ENCODE measurements around the gene FBL. TPM values are rescaled to one million over a fixed set of nuclear protein-coding genes. Genes with fewer than 3 reads are reported as not detected.

FBL gene
- total and polyA plus RNA-seq, 2 of the 8 experiments (the other 6 are each of a cell fraction or from before 2014, with no cell fraction given), result 790 to 1,361 TPM

DNA sequence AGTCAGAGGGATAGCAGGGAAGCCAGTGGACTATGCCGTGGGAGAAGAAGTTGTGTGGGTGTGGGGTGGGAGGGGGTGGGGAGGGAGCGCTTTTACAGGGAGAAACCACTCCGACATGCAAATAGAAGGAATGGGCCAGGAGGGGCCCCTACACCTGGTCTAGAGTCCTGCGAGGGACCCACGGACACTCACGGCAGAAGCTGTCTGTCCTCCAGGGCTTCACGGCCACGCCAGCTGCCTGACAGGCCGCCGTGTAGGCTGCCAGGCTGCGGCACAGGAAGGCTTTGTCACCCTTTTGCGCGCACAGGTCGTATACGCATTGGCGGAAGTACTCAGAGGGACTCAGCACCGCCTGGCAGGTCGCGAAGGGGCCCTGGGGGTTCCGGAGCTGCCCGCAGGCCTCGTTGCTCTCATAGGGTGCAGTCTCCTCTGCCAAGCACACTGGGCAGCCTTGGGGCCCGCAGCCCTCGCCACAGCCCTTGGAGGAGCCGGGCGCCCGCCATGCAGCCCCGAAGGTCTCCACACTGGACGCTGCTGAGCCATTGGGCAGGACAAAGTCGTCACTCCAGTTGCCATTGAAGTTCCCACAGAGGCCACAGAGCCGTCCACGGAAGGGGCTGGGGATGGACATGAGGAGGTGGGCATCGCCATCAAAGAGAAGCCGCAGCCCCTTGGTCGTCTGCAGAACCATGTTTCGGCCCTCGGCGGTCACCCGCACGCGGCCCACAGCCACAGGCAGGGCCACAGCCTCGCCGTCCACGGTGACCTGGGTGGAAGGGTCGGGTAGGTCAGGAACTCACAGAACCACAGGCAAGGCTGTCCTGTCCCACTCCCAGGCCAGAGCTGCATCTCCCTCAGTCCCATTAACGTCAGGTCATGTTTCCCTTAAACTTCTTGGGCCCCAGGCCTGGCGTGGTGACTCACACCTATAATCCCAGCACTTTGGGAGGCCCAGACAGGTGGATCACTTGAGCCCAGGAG, 26.0 kb upstream of the FBL start:
- DNase-seq (ENCODE audit: low read depth in 1 of 2, low spot score in 2 of 2) (no peak), FAIRE-seq (no peak)
- H2AK5ac ChIP-seq (ENCODE audit: low read depth, low read length), result no peak overlapping the region
- peaks cover 0 to 6% (median 4%) of the 10 kb centered on the region in 4 experiments; a peak in 4 of 7 replicates for H3K4me1 ChIP-seq (replicated peaks in 1 of 4; ENCODE audit: control insufficient read depth in 3 of 4, insufficient read depth in 4 of 4, low read length in 3 of 4)
- H3K36me3 ChIP-seq (ENCODE audit: control insufficient read depth in 2 of 4, insufficient read depth in 4 of 4, low read length in 3 of 4), result no peaks in the 10 kb centered on the region
- peak overlapping the region; percentile 68; the same call in 1 of the 2 replicates for H4K8ac ChIP-seq (ENCODE audit: extremely low read depth, insufficient read depth, low read length)
- H2BK120ac ChIP-seq (replicated peaks; ENCODE audit: low read depth, low read length), result no peak overlapping the region
- H3K79me1 ChIP-seq (ENCODE audit: low read depth, low read length), result no peaks in the 10 kb centered on the region
- no peak overlapping the region for H2AFZ ChIP-seq (ENCODE audit: low read length)
- H2BK15ac ChIP-seq (ENCODE audit: low read length), result no peak overlapping the region
- no peaks in the 10 kb centered on the region for H4K20me1 ChIP-seq (replicated peaks in 1 of 2; ENCODE audit: control insufficient read depth in 1 of 2, insufficient read depth in 2 of 2, low read length in 2 of 2)
- no peak overlapping the region for H4K5ac ChIP-seq (ENCODE audit: insufficient read length, low read depth, low read length)
- H3K79me2 ChIP-seq (ENCODE audit: control insufficient read depth in 1 of 2, insufficient read depth in 2 of 2, low read length in 2 of 2), result no peaks in the 10 kb centered on the region
- no peak overlapping the region for H2BK20ac ChIP-seq (ENCODE audit: low read length)
- H3K27me3 ChIP-seq (replicated peaks in 1 of 4; ENCODE audit: control insufficient read depth in 3 of 4, extremely low read depth in 1 of 4, insufficient read depth in 3 of 4, low read length in 3 of 4), result no peaks in the 10 kb centered on the region
- no peak overlapping the region for H2BK5ac ChIP-seq (ENCODE audit: low read depth, low read length)
- H3K4me2 ChIP-seq (ENCODE audit: insufficient read depth in 1 of 2, low read depth in 2 of 2, low read length in 2 of 2), result no peak overlapping the region
- TF ChIP-seq, protein P1, sequence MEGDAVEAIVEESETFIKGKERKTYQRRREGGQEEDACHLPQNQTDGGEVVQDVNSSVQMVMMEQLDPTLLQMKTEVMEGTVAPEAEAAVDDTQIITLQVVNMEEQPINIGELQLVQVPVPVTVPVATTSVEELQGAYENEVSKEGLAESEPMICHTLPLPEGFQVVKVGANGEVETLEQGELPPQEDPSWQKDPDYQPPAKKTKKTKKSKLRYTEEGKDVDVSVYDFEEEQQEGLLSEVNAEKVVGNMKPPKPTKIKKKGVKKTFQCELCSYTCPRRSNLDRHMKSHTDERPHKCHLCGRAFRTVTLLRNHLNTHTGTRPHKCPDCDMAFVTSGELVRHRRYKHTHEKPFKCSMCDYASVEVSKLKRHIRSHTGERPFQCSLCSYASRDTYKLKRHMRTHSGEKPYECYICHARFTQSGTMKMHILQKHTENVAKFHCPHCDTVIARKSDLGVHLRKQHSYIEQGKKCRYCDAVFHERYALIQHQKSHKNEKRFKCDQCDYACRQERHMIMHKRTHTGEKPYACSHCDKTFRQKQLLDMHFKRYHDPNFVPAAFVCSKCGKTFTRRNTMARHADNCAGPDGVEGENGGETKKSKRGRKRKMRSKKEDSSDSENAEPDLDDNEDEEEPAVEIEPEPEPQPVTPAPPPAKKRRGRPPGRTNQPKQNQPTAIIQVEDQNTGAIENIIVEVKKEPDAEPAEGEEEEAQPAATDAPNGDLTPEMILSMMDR (IDR thresholded peaks at IDR 0.05; ENCODE audit: control extremely low read depth in 1 of 3, insufficient read depth in 1 of 3, low read depth in 1 of 3, low read length in 3 of 3), result no peak
- TF ChIP-seq JUN (IDR thresholded peaks at IDR 0.05; ENCODE audit: low read depth, low read length) (no peak), JUND (IDR thresholded peaks at IDR 0.05; ENCODE audit: low read length) (no peak)
- WGBS, 2 experiments (ENCODE audit: extremely low coverage in 1 of 2, insufficient coverage in 1 of 2, insufficient read length in 1 of 2, insufficient replicate concordance in 2 of 2, low coverage in 1 of 2, low lambda C conversion rate in 2 of 2, missing lambda C conversion rate in 1 of 2), result 94% methylated on average over 39 of the region's 47 CpGs; no CpG with 5 or more reads in 1 of the 2 experiments
- H3K23me2 ChIP-seq (ENCODE audit: low read depth, low read length), result no peaks in the 10 kb centered on the region
- no peaks in the 10 kb centered on the region for H3K9me3 ChIP-seq (ENCODE audit: insufficient read depth in 2 of 2, low read depth in 1 of 2, low read length in 1 of 2)
- H3K18ac ChIP-seq (ENCODE audit: extremely low read depth, low read length), result no peak overlapping the region
- H2BK12ac ChIP-seq (ENCODE audit: low read depth, low read length), result no peak overlapping the region
- H3K4ac ChIP-seq (replicated peaks; ENCODE audit: insufficient read length, low read depth, low read length), result no peak overlapping the region
- H3K56ac ChIP-seq (replicated peaks; ENCODE audit: insufficient read length, low read depth, low read length), result no peak overlapping the region
- ChIA-PET POLR2A (ENCODE audit: partially characterized antibody) (no interaction called here), CTCF (ENCODE audit: partially characterized antibody) (no interaction called here)
- no peak overlapping the region for H3K23ac ChIP-seq (ENCODE audit: insufficient read length)
- no peak overlapping the region for H3K4me3 ChIP-seq (ENCODE audit: extremely low read depth in 1 of 4, insufficient read depth in 2 of 4, low read depth in 3 of 4, low read length in 4 of 4)
- H3K14ac ChIP-seq (ENCODE audit: insufficient read length), result no peak overlapping the region
- H4K91ac ChIP-seq (replicated peaks; ENCODE audit: insufficient read length, low read length), result no peak overlapping the region
- no peak overlapping the region for H3K27ac ChIP-seq (ENCODE audit: low read depth, low read length)
- H3K9ac ChIP-seq (replicated peaks in 1 of 4; ENCODE audit: extremely low read depth in 1 of 4, low read depth in 3 of 4, low read length in 3 of 4), result no peak overlapping the region
